GM18870 (cell line): Measurements from ENCODE around the gene ST3GAL5.

Experiments
- ATAC-seq: cut with Tn5 transposase; IDR thresholded peaks from one replicate; pipeline ENCODE4 v1.9.1; 2021; ENCODE audit warnings: moderate library complexity; ENCODE audit not compliant: unreplicated experiment

ST3GAL5 gene

DNA sequence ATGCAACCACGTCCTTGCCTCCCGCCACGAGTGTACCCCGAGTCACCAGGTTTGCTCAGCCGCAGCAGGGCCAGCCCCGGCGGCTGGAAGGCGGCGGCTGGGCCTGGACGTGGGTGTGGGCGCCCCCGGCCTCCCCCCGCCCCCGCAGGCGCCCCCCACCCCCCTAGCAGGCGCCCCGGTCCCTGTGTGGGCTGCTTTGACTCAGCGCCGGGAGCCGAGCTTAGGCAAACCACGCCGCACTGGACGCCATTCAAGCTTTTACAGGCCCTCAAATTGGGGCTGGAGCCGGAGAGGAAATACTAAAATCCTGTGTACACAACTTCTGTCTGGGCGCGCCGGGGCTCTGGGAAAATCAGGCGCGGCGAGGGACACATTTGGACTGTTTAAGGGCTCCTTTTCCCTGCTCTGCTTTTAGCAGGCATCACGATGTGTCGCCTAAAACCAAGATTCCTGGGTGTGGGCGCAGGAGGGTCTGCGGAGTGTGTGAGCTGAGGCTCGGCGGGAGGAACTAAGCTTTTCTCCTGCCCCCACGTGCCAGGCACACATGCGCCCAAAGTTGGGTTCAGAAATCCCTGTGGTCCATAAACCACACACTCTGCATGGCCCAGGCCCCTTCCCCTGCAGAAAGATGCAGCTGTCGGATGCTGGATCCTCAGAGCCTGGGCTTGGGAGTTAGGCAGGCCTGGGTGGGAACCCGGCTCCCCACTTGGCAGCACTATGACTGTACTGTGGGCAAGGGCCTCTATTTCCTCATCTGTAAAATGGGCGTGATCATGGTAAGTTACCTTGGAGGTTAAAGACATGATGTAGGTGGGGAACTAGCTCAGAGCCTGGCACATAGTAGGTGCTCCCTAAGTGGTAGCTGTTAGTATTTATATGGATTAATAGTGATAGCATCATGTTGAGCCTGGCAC is 77.4 kb downstream of the ST3GAL5 start:
- no peak for ATAC-seq

DNA sequence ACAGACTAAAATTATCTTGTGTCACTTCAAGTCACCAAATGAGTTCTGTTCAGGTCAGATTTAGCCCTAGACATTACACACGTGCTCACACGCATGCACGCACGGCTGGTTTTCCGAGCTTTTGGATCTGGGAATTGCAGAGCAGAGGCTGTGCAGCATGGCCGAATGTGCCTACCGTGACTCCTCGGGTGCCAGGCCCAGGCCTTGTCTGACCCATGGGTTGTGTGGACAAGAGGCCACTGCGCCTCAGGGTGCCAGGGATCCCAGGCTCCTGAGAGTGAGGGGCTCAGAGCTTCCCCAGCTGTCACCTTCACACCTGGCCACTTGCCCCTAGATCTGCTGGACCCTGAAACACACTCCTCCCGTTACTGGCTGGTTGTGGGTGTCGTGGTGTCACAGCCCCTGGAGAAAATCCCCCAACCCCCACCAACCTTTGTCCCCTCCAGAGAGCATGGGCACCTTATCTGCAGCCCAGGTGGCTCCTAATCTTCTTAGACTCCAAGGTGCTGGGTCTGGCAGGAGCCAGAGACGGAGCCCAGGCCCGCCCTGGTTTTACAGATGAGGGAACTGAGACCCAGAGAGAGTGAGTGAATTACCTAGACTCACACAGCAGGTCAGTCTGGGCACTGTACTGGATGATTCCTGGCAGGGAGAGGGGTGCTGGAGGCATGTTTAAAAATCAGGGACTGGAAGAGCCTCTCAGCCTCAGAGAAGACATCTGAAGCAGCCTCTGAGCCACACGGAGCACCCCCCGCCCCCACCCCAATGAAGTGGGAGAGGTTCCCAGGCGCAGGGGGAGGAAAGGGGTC is 78.2 kb downstream of the ST3GAL5 start:
- no peak for ATAC-seq

DNA sequence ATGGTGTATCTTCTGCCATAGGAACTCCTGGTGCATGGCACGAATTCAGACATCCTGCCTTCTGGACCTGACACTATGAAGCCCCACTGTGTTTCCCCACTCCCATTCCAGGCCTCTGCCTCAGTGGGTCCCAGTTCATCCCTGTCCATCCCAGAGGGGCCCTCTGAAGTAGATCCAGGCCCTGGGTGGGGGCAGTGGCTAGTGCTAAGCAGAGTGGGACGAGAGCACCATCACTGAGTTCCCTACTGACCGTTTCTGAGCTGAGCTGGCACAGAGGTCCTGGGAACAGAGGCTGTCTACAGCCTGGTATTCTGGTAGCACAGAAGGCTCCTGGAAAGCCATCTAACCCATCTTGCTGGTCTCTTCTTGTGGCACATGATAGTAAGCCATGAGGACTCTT is 81.0 kb downstream of the ST3GAL5 start:
- no peak for ATAC-seq

DNA sequence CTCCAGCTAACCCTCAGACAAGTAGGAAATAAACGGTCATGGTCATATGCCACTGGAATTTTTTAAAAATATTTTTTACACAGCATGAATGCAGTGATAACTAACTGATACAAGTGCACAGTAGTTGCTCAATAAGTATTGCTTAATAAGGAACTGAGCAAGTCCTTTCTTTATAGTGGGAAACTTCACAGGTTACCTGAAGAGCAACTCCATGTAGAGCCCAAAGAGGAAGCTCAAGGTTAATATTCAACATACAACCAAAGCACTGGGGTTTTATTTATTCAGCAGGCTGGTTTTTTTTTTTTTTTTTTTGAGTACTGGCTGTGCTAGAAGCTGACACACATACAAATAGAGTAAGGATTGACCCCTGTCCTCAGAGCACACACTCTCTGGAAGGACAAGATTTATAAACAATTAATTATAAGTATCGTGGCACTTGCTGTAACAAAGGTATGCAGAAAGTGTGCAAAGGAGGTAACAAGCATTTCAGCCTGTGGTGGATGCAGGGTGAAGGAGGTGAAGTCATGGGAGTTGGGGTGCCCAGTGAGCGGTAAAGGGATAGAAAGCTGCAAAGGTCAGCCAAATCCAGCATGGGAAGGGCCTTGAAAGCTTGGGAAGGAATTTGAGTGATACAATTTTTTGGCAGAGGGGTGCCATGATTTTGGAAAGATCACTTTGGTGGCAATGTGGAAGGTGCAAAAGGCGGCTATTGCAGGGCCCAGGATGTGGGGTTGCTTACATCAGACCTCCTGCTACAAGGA is 82.3 kb downstream of the ST3GAL5 start:
- ATAC-seq = no peak

DNA sequence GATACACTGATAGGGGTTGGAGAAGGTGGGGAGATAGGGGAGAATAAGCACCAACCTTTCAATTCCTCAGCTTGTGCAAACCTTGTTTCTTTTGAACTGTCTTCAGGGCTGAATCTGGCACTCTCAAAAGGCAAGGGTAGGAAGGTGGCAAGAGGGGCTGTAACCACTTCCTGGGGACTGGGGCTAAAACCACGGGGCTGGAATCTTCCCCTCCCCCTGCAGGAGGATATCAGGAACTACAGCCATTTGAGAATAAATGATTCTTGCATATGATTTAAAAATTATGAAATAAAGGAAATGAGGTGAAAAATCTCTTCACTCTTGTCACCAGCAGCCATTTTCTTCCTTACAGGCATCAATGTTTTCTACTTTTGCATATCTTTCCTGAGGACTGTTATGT is 84.2 kb downstream of the ST3GAL5 start:
- no peak for ATAC-seq

DNA sequence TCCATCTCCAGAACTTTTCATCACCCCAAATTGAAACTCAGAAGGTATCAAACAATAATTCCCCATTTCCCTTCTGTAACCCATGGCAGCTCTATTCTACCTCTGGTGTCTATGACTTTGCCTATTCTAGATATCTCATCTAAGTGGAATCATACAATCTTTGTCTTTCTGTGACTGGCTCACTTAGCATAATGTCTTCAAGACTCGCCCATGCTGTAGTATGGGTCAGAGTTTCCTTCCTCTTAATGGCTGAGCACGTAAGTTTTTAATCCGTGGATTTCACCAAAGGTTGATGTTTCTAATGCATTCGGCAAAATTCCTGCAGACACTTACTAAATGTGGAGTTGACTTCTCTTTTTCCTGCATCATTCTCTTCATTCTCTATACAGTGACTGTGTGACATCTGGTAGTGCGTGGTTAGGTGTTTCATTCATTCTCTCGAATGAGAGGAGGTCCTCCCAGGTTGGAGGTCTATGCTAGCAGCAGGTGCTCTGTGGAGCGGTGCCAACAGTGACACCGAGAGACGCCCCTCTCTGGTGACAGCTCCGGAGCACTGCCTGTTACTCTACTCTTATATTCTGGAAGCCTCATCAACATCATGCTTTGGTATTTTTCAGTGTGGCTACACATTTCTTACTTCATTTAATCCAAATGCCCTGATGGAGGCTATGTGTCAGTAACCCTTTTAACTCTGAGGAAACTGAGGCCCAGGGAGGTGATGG is 84.9 kb downstream of the ST3GAL5 start:
- no peak for ATAC-seq

DNA sequence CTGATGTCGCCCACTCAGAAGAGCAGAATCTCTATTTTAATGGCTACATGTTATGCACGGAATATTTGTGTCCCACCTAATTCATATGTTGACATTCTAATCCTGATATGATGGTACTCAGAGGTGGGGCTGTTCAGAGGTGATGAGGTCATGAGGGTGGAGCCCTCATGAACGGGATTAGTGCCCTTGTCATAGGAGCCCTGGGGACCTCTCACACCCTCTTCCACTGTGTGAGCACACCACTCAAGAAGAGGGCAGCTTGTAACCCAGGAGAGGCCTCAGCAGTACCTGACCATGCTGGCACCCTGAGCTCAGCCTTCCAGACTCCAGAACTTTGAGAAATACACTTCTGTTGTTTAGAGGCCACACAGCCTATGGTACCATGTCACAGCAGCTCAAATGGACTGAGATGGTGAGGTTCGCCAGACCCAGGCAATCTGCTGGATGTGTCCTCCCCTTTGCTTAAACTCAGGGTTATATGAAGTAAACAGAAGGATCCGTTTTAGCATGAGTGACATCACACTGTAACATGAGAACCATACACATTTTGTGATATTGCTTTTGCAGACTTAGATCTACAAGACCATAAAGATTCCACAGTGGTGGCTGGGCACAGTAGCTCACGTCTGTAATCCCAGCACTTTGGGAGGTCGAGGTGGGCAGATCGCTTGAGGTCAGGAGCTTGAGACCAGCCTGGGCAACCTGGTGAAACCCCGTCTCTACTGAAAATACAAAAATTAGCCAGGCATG is 86.3 kb downstream of the ST3GAL5 start:
- ATAC-seq = no peak

DNA sequence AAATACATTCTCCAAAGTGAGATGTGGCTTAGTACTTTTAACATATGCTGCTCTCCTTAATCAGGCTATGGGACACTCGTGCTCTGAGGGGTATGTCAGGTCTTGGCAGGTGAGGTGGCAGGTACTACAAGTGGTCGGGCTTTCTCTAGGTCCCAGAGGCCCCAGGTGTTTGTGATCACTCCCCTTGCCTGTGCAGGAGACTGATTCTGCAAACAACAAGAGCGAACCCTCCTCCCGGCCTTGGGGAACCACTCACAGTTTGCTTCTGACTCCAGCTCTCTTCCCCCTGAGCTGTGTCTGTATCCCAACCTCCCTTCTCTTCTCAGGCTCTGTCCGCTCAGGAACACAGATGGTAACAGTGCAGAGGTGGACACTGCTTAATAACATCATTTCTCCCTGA is 86.9 kb downstream of the ST3GAL5 start:
- no peak for ATAC-seq

DNA sequence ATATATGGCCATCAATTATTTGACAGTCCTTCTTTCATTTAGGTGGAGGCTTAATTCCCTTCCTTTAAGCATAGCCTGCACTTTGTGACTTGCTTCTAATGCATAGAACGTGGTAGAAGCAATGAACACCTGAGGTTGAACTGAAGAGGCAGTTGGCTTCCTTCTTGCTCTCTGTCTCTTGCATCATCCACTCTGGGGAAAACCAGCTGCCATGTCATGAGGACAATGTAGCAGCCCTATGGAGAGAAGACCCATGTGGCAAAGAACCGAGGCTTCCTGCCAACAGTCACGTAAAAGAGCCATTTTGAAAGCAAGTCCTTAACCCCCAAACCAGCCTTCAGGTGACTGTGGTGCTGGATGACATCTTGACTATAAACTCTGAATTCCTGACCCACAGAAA is 88.2 kb downstream of the ST3GAL5 start:
- ATAC-seq = no peak

DNA sequence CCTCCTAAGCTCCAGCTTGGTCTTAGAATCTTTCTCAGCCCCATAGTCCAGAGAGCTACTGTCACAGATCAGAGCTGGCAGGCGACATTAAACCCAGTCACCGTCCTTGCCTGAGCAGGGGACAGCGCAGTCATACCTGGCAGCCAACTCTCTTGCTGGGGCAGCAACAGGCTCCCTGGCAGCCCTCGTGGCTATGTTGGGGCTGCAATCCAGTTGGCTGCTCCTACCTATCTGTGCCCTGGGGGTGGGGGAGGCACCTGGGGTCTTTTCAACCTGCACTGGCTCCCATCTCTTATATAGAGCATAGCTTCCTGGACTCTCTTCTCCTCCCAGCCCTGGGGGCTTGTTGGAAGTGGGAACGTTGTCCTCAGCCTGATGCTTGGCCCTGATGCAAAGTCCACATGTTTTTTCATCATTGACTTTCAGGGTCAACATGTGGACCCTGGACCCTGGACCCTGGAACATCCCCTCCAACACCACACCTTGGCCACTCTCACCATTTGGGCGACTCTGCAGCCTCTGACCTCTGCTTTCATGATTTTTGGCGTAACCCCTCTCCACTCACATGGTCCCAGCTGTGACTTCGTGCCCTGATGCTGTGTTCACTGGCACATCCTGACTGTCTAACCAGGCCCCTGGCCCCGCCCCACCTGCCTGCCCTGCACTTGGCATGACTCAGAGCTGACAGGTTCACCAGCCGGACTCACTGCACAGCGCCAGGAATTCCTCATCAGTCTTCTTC is 89.4 kb downstream of the ST3GAL5 start:
- ATAC-seq = no peak

DNA sequence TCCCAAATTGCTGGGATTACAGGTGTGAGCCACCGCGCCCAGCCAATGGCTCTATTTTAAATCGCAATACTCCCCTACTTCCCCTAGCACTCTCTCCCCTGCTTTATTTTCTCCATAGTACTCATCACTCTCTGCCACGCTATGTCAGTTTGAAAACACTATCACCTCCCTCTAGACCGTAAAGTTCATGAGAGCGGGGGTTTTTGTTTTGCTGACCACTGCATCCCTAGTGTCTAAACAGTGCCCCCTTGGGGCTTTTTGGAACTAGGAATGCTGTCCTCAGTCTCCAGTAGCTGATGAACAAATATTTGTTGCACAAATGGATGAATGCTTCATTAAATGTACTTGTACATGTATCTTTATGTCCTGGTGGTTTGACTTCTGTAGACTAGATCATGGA is 90.9 kb downstream of the ST3GAL5 start:
- no peak for ATAC-seq

DNA sequence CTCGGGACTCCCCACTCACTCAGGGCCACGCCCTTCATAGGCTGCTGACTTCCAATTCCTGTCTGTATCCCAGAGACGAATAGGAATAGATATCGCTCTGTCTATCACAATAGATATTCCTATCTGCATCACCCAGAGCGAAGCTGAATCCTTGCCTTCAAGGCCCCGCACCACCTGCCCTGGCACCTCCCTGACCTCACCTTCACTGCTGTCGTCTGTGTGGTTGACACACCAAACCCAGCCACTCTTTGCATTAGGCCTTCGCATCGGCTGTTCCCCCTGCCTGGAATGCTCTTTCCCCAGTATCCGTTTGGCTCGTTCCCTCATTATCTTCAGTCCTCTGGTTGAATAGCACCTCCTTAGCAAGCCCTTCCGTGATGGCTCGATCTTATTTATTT is 91.5 kb downstream of the ST3GAL5 start:
- ATAC-seq = no peak

DNA sequence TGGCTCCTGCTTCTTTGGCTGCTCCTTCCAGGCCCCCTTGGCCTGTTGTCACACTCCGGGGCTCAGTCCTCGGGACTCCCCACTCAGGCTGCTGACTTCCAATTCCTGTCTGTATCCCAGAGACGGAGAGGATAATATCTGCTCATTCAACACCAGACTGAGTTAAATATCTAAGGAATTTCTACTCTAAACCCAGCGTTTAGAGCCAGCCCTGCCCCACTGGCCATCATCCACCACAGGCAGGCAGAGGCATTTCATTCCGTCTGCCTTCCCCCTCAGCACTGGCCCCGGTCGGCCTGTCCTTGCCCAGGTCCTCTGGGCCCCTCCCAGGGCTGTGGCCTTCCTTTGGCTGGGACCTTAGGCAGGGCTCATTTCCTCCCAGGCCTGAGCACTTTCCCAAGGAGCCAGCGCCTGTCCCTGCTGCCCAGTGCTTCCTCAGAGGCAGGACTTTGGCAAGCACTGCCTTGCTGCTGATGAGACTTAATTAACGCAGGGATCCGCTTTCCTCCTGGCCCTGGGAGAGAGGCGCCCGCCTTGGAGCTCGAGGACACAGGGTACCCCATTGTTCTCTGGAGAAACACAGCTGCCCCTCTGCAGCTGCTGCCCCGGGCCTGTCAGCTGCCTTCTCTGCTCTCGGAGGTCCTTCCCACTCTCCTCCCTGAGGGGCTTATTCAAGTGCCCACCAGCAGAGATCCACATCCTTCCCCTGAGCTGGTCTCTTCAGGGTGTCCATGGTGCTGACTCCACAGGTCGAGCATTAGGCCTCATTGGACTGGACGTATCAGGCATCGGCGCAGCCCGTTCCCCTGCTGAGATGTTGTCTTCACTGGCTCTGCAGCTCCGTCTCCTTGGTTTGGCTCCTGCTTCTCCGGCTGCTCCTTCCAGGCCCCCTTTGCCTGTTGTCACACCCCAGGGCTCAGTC is 92.2 kb downstream of the ST3GAL5 start:
- no peak for ATAC-seq

DNA sequence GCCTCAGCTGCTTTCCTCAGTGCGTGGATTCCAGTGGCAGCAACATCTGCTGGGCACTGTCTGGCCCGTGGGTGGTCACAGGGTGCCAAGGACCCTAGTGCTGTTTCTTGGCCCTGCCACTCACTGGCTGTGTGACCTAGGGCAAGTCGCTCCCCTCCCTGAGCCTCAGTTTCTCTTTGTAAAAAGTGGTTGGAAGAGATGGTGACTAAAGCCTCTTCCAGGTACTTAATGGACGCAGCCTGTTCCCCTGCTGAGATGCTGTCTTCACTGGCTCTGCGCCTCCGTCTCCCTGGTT is 92.8 kb downstream of the ST3GAL5 start:
- no peak for ATAC-seq

DNA sequence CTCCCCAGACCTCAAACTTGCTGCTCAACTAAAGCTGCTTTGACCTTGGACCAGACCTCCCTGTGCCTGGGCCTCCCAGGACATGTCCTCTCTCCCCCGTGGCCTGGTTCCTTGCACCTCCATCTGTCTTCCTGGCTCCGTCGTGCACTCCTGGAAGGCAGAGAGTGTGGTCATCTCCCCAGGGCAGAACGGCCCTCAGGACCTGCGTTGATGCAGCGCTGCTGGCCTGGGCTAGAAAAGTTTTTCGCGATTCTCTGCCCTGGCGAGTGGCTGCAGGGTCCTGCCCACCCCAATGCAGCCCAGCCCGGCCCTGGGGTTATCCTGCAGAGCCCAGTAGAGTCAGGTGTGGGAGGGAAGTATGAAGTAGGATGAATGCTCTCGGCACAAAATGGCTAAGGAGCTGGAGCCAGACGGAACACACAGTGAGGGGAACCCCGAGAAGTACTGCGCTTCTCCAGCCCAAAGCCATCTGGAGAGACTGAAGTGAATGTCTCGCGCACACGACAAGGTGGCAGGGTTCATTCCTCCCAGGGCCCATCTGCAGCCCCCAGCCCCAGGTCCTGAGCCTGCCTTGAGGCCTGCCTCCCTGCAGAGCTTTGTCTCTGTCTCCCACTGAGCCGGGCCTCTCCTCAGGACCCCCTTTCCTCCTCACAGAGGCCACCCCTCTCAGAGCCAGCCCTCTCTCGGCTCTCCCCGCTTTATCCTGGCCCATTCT is 93.3 kb downstream of the ST3GAL5 start:
- no peak for ATAC-seq

DNA sequence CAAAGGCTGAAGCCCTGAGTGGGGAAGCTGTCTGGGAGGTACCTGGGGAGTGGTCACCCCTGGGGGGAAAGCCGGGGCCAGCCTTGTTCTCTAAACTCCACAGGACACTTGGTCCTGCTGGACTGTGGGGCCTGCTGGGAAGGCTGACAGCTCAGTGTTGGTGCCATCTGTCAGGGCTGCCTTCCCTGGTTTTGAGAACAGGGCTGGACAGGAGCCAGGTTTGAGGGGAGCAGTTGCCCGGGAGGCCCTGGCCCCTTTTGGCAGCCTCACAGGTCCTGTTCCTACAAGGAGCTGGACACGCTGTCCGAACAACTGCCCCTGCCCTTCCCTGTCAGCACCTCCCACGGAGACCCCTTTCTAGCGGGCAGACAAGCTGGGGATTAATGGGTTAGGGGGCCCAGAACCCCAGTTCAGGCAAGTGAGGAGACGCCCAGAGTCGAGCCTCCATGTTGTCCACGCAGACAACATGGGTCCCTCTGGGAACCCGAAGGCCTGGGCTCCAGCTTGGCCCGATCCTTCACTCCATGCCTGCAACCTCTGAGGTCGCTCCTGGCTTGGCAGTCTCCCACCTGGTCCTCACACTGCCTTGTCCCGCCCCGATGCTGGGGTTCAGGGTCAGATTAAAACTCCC is 94.2 kb downstream of the ST3GAL5 start:
- no peak for ATAC-seq

DNA sequence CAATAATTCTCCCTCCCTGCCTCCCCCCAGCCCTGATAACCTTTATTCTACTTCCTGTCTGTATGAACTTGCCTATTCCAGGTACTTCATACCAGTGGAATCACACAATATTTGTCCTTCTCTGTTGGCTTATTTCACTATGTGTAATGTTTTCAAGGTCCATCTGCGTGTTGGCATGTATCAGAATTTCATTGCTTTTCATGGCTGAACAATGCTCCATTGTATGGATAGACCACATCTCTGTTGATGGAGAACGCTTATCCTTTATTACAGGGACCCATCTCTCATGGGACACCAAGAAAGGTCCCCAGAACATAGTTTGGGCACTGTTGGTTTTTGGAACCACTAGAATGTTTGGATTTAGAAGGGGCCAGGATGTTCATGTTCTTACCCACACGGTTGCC is 94.8 kb downstream of the ST3GAL5 start:
- no peak for ATAC-seq
